Measurements from ENCODE around the gene ZNF117. TPM values are rescaled to one million over a fixed set of nuclear protein-coding genes. Genes with fewer than 3 reads are reported as not detected.

ZNF117 gene
- total and polyA plus RNA-seq, 9 of the 15 experiments (the other 6 are each of a cell fraction or from before 2014, with no cell fraction given), result 2.5 to 18.9 (median 14.1) TPM

GRCh38 chr7:64999165-65000004 is 8.5 kb upstream of the ZNF117 start:
- no TSS peak for BruUV-seq (replicated peaks)
- FAIRE-seq, result peak; percentile 98
- peak; percentile 71 to 96 (median 82) for DNase-seq (ENCODE audit: extremely low read depth in 1 of 4, low spot score in 3 of 4)
- intact Hi-C loops (cut with micrococcal nuclease) (loop anchor here (5.0 kb wide), 2 partner anchors 47 to 97 kb away; partner anchors contain the start of gene ZNF273), in situ Hi-C loops (cut with MboI) (no loop called here)
- 31% methylated on average over 11 of the region's 11 CpGs for WGBS (ENCODE audit: insufficient coverage, low coverage, missing lambda C conversion rate)
- H3K79me2 ChIP-seq (ENCODE audit: control insufficient read depth, insufficient read depth, low read length), result peaks cover 64% of the 10 kb centered on the region
- peak overlapping the region in 1 of 2 experiments; percentile 73; a peak in 2 of 4 replicates for H3K9ac ChIP-seq (ENCODE audit: insufficient read depth in 1 of 2, low read depth in 2 of 2, low read length in 2 of 2)
- peak; percentile 80 for ATAC-seq
- peaks cover 65% of the 10 kb centered on the region for H3K9me3 ChIP-seq (replicated peaks; ENCODE audit: control insufficient read depth, insufficient read depth, low read depth, low read length)
- H3K27ac ChIP-seq (ENCODE audit: extremely low read depth, low read depth, low read length), result peak overlapping the region; percentile 96
- POLR2A ChIA-PET, result interaction anchor here (1.0 kb wide), 1 partner anchor 9 kb away, joined by 3 read pairs; the partner anchor contains the start of gene ZNF117
- H2AFZ ChIP-seq (ENCODE audit: low read depth, low read length), result no peak overlapping the region
- H3K36me3 ChIP-seq (ENCODE audit: control insufficient read depth, insufficient read depth, low read length), result peaks cover 51% of the 10 kb centered on the region
- H3K27me3 ChIP-seq (ENCODE audit: control insufficient read depth in 2 of 2, insufficient read depth in 2 of 2, low read length in 2 of 2), result no peaks in the 10 kb centered on the region
- H3K4me1 ChIP-seq (replicated peaks in 1 of 2; ENCODE audit: control insufficient read depth in 2 of 2, insufficient read depth in 2 of 2, low read length in 2 of 2), result peaks cover 23 to 41% of the 10 kb centered on the region in 2 experiments; a peak in 4 of 5 replicates
- CTCF ChIA-PET (ENCODE audit: low intra/inter-chr PET ratio), result no interaction called here
- no peaks in the 10 kb centered on the region for H3K9me1 ChIP-seq (ENCODE audit: control insufficient read depth, insufficient read depth, low read length)
- no peaks in the 10 kb centered on the region for H4K20me1 ChIP-seq (replicated peaks; ENCODE audit: control insufficient read depth, insufficient read depth, low read length)
- peak overlapping the region; percentile 70 for H3K4me2 ChIP-seq (ENCODE audit: insufficient read depth, low read length)
- H3K4me3 ChIP-seq, result peak overlapping the region; percentile 3; the same call in 1 of the 2 replicates
- TF ChIP-seq PHB2 (IDR thresholded peaks at IDR 0.05; ENCODE audit: low read depth) (peak; percentile 96), ZNF551 (CRISPR knock-in tag; IDR thresholded peaks at IDR 0.05) (no peak), KLF16 (IDR thresholded peaks at IDR 0.05) (peak; percentile 98), ZFP30 (CRISPR knock-in tag; IDR thresholded peaks at IDR 0.05; ENCODE audit: borderline replicate concordance) (no peak), TEAD2 (tag; IDR thresholded peaks at IDR 0.05) (peak; percentile 80), ZFP36 (IDR thresholded peaks at IDR 0.05; ENCODE audit: low read depth, low read length, partially characterized antibody) (no peak), PHF21A (IDR thresholded peaks at IDR 0.05; ENCODE audit: borderline replicate concordance, low read depth) (0 out of 2 replicates have a peak, but pooled peaks have one; percentile 41), PTRF (tag; IDR thresholded peaks at IDR 0.05) (no peak), SMARCB1 (IDR thresholded peaks at IDR 0.05; ENCODE audit: insufficient read length, low read depth) (peak; percentile 79), ZNF740 (CRISPR knock-in tag; IDR thresholded peaks at IDR 0.05) (no peak), ZNF740 (tag; IDR thresholded peaks at IDR 0.05) (no peak), CCAR2 (IDR thresholded peaks at IDR 0.05; ENCODE audit: low read depth, low read length) (no peak), CBX3 (IDR thresholded peaks at IDR 0.05; ENCODE audit: borderline replicate concordance in 1 of 2, low read length in 2 of 2) (peak in 1 of 2 experiments; percentile 96; a peak in 2 of 3 replicates), MBD2 (IDR thresholded peaks at IDR 0.05; ENCODE audit: borderline replicate concordance, low read depth) (peak; percentile 88), ASH1L (IDR thresholded peaks at IDR 0.05; ENCODE audit: borderline replicate concordance, low read depth, partially characterized antibody) (no peak), SAP30 (IDR thresholded peaks at IDR 0.05; ENCODE audit: borderline replicate concordance, insufficient read depth, low read depth, low read length, poor library complexity, severe bottlenecking) (no peak)

Data from K562 (cell line).